Testis (tissue), 2 donors: ENCODE measurements around the gene SYK.

Source experiments
- CTCF ChIP-seq, 3 experiments: fragments of 450-650 bp in 2 of 3; fragments of 200-600 bp in 1 of 3; sonication (generic) in 1 of 3; IDR thresholded peaks; one replicate each; pipeline ENCODE4 v1.5.1; 2016 to 2019; ENCODE audit warnings: antibody characterized with exemption in 3 of 3, mild to moderate bottlenecking in 2 of 3, moderate library complexity in 1 of 3
- POLR2A ChIP-seq: fragments of 450-650 bp; IDR thresholded peaks from one replicate; pipeline ENCODE4 v1.6.1; 2017; ENCODE audit warnings: antibody characterized with exemption, mild to moderate bottlenecking, moderate library complexity

DNA sequence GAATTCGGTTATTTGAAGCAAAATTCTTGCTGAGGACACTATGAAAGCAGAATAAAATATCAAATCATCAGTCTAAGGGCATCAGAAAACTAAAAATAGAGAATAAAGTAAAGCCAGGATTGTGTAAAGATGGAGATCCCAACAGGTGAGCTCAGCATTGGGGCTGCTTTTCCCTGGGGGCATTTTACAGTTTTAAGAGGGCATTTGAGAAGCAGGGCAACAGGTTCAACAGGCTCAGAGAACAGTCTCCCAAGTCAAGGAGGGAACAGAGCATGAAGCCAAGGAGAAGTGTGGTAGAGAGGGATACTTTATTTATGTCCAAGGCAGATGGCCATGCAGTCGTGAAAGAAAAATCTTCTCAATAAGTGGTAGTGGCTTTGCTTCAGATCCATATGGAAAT lies 145.4 kb downstream of the SYK start:
- TF ChIP-seq CTCF (IDR thresholded peaks at IDR 0.05) (no peak), POLR2A (no peak)
